Mucosa of rectum (tissue), 2 donors: ENCODE data around the gene OXCT2.
"Not testable (repeated sequence)": the region's sequence is repeated elsewhere in the genome, so short reads cannot be mapped to it uniquely, and the experiment has no call there.

ENCODE experiments used
- H3K27ac ChIP-seq, 2 donors: one replicate each; pipeline ENCODE4 v1.7.0; 2013; ENCODE audit warnings: inconsistent platforms in 2 of 2, low read depth in 2 of 2, low read length in 2 of 2
- H3K27me3 ChIP-seq, 2 donors: one replicate each; pipeline ENCODE4 v1.7.0; 2013; ENCODE audit warnings: low read length in 2 of 2; ENCODE audit not compliant: control insufficient read depth in 2 of 2, insufficient read depth in 2 of 2
- H3K36me3 ChIP-seq, 2 donors: one replicate each; pipeline ENCODE4 v1.7.0; 2013; ENCODE audit warnings: low read length in 2 of 2; ENCODE audit not compliant: control insufficient read depth in 2 of 2, insufficient read depth in 2 of 2
- H3K4me1 ChIP-seq, 2 donors: one replicate each; pipeline ENCODE4 v1.7.0; 2013; ENCODE audit warnings: low read length in 2 of 2, mild to moderate bottlenecking in 1 of 2; ENCODE audit not compliant: control insufficient read depth in 2 of 2, insufficient read depth in 2 of 2
- H3K4me3 ChIP-seq, 2 donors: one replicate each; pipeline ENCODE4 v1.7.0; 2013; ENCODE audit warnings: low read length in 2 of 2
- H3K9ac ChIP-seq, 2 donors: one replicate each; pipeline ENCODE4 v1.7.0; 2013; ENCODE audit warnings: low read length in 2 of 2, low read depth in 1 of 2, mild to moderate bottlenecking in 1 of 2
- H3K9me3 ChIP-seq, 2 donors: one replicate each; pipeline ENCODE4 v1.7.0; 2013; ENCODE audit warnings: low read length in 2 of 2; ENCODE audit not compliant: control insufficient read depth in 2 of 2
- donor health status: healthy.
- donor health status: Normal muscosa, but diverticular disease.

The OXCT2 gene

GRCh38 chr1:39763619-39764374 is 7.4 kb downstream of the OXCT2 start:
- not testable (repeated sequence) for H3K4me3 ChIP-seq, H3K27me3 ChIP-seq, H3K9ac ChIP-seq, H3K4me1 ChIP-seq, H3K9me3 ChIP-seq, H3K27ac ChIP-seq
- H3K36me3 ChIP-seq = peaks cover 3 to 11% of the 10 kb centered on the region in 2 donors

GRCh38 chr1:39762550-39763540 is 8.3 kb downstream of the OXCT2 start:
- Histone ChIP-seq H3K36me3 (peaks cover 6 to 14% of the 10 kb centered on the region in 2 donors), H3K27me3 (no peaks in the 10 kb centered on the region), H3K4me3 (no peak overlapping the region)

GRCh38 chr1:39761557-39762260 is 9.4 kb downstream of the OXCT2 start:
- no peaks in the 10 kb centered on the region for H3K4me1 ChIP-seq
- H3K9me3 ChIP-seq = no peaks in the 10 kb centered on the region
- no peaks in the 10 kb centered on the region for H3K27me3 ChIP-seq
- no peak overlapping the region for H3K27ac ChIP-seq
- no peak overlapping the region for H3K4me3 ChIP-seq
- H3K36me3 ChIP-seq = peaks cover 16 to 22% of the 10 kb centered on the region in 2 donors
- H3K9ac ChIP-seq = no peak overlapping the region

More at GRCh38 chr1:39762550-39763540, 8.3 kb downstream of the OXCT2 start:
- Histone ChIP-seq H3K9me3 (no peaks in the 10 kb centered on the region), H3K9ac (no peak overlapping the region), H3K4me1 (no peaks in the 10 kb centered on the region), H3K27ac (no peak overlapping the region)

GRCh38 chr1:39761016-39761415 is 10.1 kb downstream of the OXCT2 start:
- no peaks in the 10 kb centered on the region for H3K27me3 ChIP-seq
- H3K4me1 ChIP-seq = no peaks in the 10 kb centered on the region
- H3K27ac ChIP-seq = no peak overlapping the region
- H3K36me3 ChIP-seq = peaks cover 18 to 27% of the 10 kb centered on the region in 2 donors
- no peak overlapping the region for H3K4me3 ChIP-seq
- H3K9me3 ChIP-seq = no peaks in the 10 kb centered on the region
- H3K9ac ChIP-seq = no peak overlapping the region

GRCh38 chr1:39760074-39761008 is 10.8 kb downstream of the OXCT2 start:
- H3K27me3 ChIP-seq = no peaks in the 10 kb centered on the region
- no peak overlapping the region for H3K9ac ChIP-seq
- H3K36me3 ChIP-seq = peaks cover 24 to 34% of the 10 kb centered on the region in 2 donors
- no peak overlapping the region for H3K4me3 ChIP-seq
- no peaks in the 10 kb centered on the region for H3K4me1 ChIP-seq
- no peak overlapping the region for H3K27ac ChIP-seq
- H3K9me3 ChIP-seq = no peaks in the 10 kb centered on the region

- no peaks in the 10 kb centered on the region for H3K9me3 ChIP-seq
- H3K4me3 ChIP-seq = no peak overlapping the region
- H3K36me3 ChIP-seq = peaks cover 33 to 43% of the 10 kb centered on the region in 2 donors
- H3K9ac ChIP-seq = no peak overlapping the region
- no peaks in the 10 kb centered on the region for H3K4me1 ChIP-seq
- no peak overlapping the region for H3K27ac ChIP-seq
- no peaks in the 10 kb centered on the region for H3K27me3 ChIP-seq
Observed at GRCh38 chr1:39759436-39759726, 11.8 kb downstream of the OXCT2 start.

- Histone ChIP-seq H3K27me3 (no peaks in the 10 kb centered on the region), H3K27ac (no peak overlapping the region), H3K9me3 (no peaks in the 10 kb centered on the region), H3K36me3 (peaks cover 36 to 48% of the 10 kb centered on the region in 2 donors), H3K4me3 (no peak overlapping the region), H3K4me1 (no peaks in the 10 kb centered on the region), H3K9ac (no peak overlapping the region)
Observed at GRCh38 chr1:39758556-39759435, 12.4 kb downstream of the OXCT2 start.

GRCh38 chr1:39757501-39757900 is 13.6 kb downstream of the OXCT2 start:
- H3K9me3 ChIP-seq = no peaks in the 10 kb centered on the region
- no peaks in the 10 kb centered on the region for H3K4me1 ChIP-seq
- H3K27ac ChIP-seq = no peak overlapping the region
- no peak overlapping the region for H3K4me3 ChIP-seq
- H3K27me3 ChIP-seq = no peaks in the 10 kb centered on the region
- H3K36me3 ChIP-seq = peaks cover 49 to 61% of the 10 kb centered on the region in 2 donors
- H3K9ac ChIP-seq = no peak overlapping the region
